Muscle of leg (tissue), 11 donors: ENCODE results near the gene OR2AG2. TPM values are rescaled to one million over a fixed set of nuclear protein-coding genes. Genes with fewer than 3 reads are reported as not detected.

Experiments used
- DNase-seq: peaks from one replicate; pipeline ENCODE4 v3.0.0; 2013
- H3K27ac ChIP-seq: one replicate; pipeline ENCODE4 v1.5.1; 2013; ENCODE audit warnings: mild to moderate bottlenecking, low read length, control low read depth
- H3K27me3 ChIP-seq: one replicate; pipeline ENCODE4 v1.6.1; 2013; ENCODE audit warnings: low read length; ENCODE audit not compliant: control insufficient read depth, insufficient read depth
- H3K36me3 ChIP-seq: one replicate; pipeline ENCODE4 v1.6.1; 2013; ENCODE audit warnings: low read length; ENCODE audit not compliant: control insufficient read depth, insufficient read depth
- H3K4me1 ChIP-seq: one replicate; pipeline ENCODE4 v1.6.1; 2013; ENCODE audit warnings: low read length; ENCODE audit not compliant: control insufficient read depth, insufficient read depth
- H3K4me3 ChIP-seq: one replicate; pipeline ENCODE4 v1.5.1; 2013; ENCODE audit warnings: low read length, control low read depth
- H3K9me3 ChIP-seq: replicated peaks from 2 replicates; pipeline ENCODE4 v1.6.1; 2013; ENCODE audit warnings: low read depth, low read length; ENCODE audit not compliant: control insufficient read depth
- WGBS: methylation state at CpG from one replicate; pipeline ENCODE4 v1.1.5; 2013; ENCODE audit warnings: missing lambda C conversion rate; ENCODE audit not compliant: insufficient coverage; 5-methylcytosine and 5-hydroxymethylcytosine counted together
- polyA plus RNA-seq, 8 donors: library from polyadenylated mRNA; unstranded; fragments of 120-200 nt; gene quantifications; one replicate each; pipeline versions ENCODE4 v1.2.1 to v1.2.3, GENCODE V29; 2013; ENCODE audit warnings: inconsistent platforms in 1 of 8, low replicate concordance in 1 of 8; ENCODE audit not compliant: insufficient read length in 8 of 8, insufficient read depth in 1 of 8
- total RNA-seq: library from RNA; stranded (reverse); fragments of 120-200 nt; gene quantifications from one replicate; pipeline ENCODE4 v1.2.4, GENCODE V29; 2013

OR2AG2 gene
- total and polyA plus RNA-seq, 9 donors = 0.04 to 0.05 (median 0.04) TPM; not detected in 5

- Histone ChIP-seq H3K4me1 (no peaks in the 10 kb centered on the region), H3K9me3 (no peaks in the 10 kb centered on the region), H3K36me3 (no peaks in the 10 kb centered on the region), H3K27me3 (no peaks in the 10 kb centered on the region), H3K27ac (no peak overlapping the region), H3K4me3 (no peak overlapping the region)
- DNase-seq = no peak
Observed at GRCh38 chr11:6780829-6781228, 9.1 kb upstream of the OR2AG2 start.

GRCh38 chr11:6778518-6778917 lies 6.7 kb upstream of the OR2AG2 start:
- H3K27me3 ChIP-seq = no peaks in the 10 kb centered on the region
- no peak overlapping the region for H3K4me3 ChIP-seq
- no peaks in the 10 kb centered on the region for H3K4me1 ChIP-seq
- H3K9me3 ChIP-seq = no peaks in the 10 kb centered on the region
- H3K36me3 ChIP-seq = no peaks in the 10 kb centered on the region
- DNase-seq = no peak
- H3K27ac ChIP-seq = no peak overlapping the region

- no peak overlapping the region for H3K4me3 ChIP-seq
- no peaks in the 10 kb centered on the region for H3K9me3 ChIP-seq
- H3K27me3 ChIP-seq = no peaks in the 10 kb centered on the region
- DNase-seq = peak; percentile 78
- H3K27ac ChIP-seq = no peak overlapping the region
- H3K4me1 ChIP-seq = no peaks in the 10 kb centered on the region
- no peaks in the 10 kb centered on the region for H3K36me3 ChIP-seq
- WGBS = 100% methylated on average over 1 of the region's 2 CpGs
Observed at GRCh38 chr11:6757373-6757967, 14.3 kb downstream of the OR2AG2 start.

- DNase-seq = no peak
- WGBS = no CpG with 5 or more reads among the region's 1 CpG
Observed at GRCh38 chr11:6755953-6756347, 15.8 kb downstream of the OR2AG2 start.

GRCh38 chr11:6755303-6755952 lies 16.3 kb downstream of the OR2AG2 start:
- DNase-seq = peak; percentile 46
- no CpG with 5 or more reads among the region's 5 CpGs for WGBS
- no peaks in the 10 kb centered on the region for H3K36me3 ChIP-seq

More at GRCh38 chr11:6755953-6756347, 15.8 kb downstream of the OR2AG2 start:
- Histone ChIP-seq H3K9me3 (no peaks in the 10 kb centered on the region), H3K36me3 (no peaks in the 10 kb centered on the region), H3K27me3 (no peaks in the 10 kb centered on the region), H3K27ac (no peak overlapping the region), H3K4me3 (no peak overlapping the region), H3K4me1 (no peaks in the 10 kb centered on the region)

GRCh38 chr11:6747097-6747668 lies 24.6 kb downstream of the OR2AG2 start:
- Histone ChIP-seq H3K27me3 (no peaks in the 10 kb centered on the region), H3K27ac (no peak overlapping the region), H3K36me3 (no peaks in the 10 kb centered on the region), H3K9me3 (no peaks in the 10 kb centered on the region), H3K4me3 (no peak overlapping the region), H3K4me1 (no peaks in the 10 kb centered on the region)
- no peak for DNase-seq
- WGBS = no CpG with 5 or more reads among the region's 3 CpGs

More at GRCh38 chr11:6755303-6755952, 16.3 kb downstream of the OR2AG2 start:
- H3K27me3 ChIP-seq = no peaks in the 10 kb centered on the region
- H3K27ac ChIP-seq = no peak overlapping the region
- H3K4me1 ChIP-seq = no peaks in the 10 kb centered on the region
- H3K4me3 ChIP-seq = no peak overlapping the region
- no peaks in the 10 kb centered on the region for H3K9me3 ChIP-seq

- H3K9me3 ChIP-seq = no peaks in the 10 kb centered on the region
- WGBS = no CpG with 5 or more reads among the region's 1 CpG
- peak overlapping the region; percentile 86 for H3K27ac ChIP-seq
- H3K4me1 ChIP-seq = no peaks in the 10 kb centered on the region
- H3K4me3 ChIP-seq = peak overlapping the region; percentile 25
- no peaks in the 10 kb centered on the region for H3K36me3 ChIP-seq
- no peaks in the 10 kb centered on the region for H3K27me3 ChIP-seq
- no peak for DNase-seq
Observed at GRCh38 chr11:6746626-6747025, 25.1 kb downstream of the OR2AG2 start.

GRCh38 chr11:6746086-6746618 lies 25.6 kb downstream of the OR2AG2 start:
- peak overlapping the region; percentile 25 for H3K4me3 ChIP-seq
- no peaks in the 10 kb centered on the region for H3K27me3 ChIP-seq
- peak overlapping the region; percentile 86 for H3K27ac ChIP-seq
- 6% methylated on average over 3 of the region's 5 CpGs for WGBS
- H3K4me1 ChIP-seq = no peaks in the 10 kb centered on the region
- H3K36me3 ChIP-seq = no peaks in the 10 kb centered on the region
- H3K9me3 ChIP-seq = no peaks in the 10 kb centered on the region
- peak; percentile 52 for DNase-seq

- Histone ChIP-seq H3K27ac (peak overlapping the region; percentile 86), H3K27me3 (no peaks in the 10 kb centered on the region), H3K4me3 (peak overlapping the region; percentile 25), H3K36me3 (no peaks in the 10 kb centered on the region), H3K4me1 (no peaks in the 10 kb centered on the region), H3K9me3 (no peaks in the 10 kb centered on the region)
- no peak for DNase-seq
- WGBS = no CpG with 5 or more reads among the region's 2 CpGs
Observed at GRCh38 chr11:6745465-6746015, 26.2 kb downstream of the OR2AG2 start.

GRCh38 chr11:6745018-6745417 lies 26.8 kb downstream of the OR2AG2 start:
- Histone ChIP-seq H3K4me3 (no peak overlapping the region), H3K27me3 (no peaks in the 10 kb centered on the region), H3K36me3 (no peaks in the 10 kb centered on the region), H3K4me1 (no peaks in the 10 kb centered on the region), H3K27ac (no peak overlapping the region), H3K9me3 (no peaks in the 10 kb centered on the region)
- 62% methylated on average over 3 of the region's 4 CpGs for WGBS
- DNase-seq = no peak
